ENCODE data around the gene URI1.

GRCh38 chr19:30046522-30046921 lies 104.5 kb downstream of the URI1 start:
- TF ChIP-seq CTCF (conservative IDR thresholded peaks at IDR 0.05; ENCODE audit: low read depth, low read length) (peak; percentile 63), EZH2 (IDR thresholded peaks at IDR 0.05; ENCODE audit: low read length, unreplicated experiment) (no peak)
